GM04503 (cell line): ENCODE measurements around the gene FABP1.

Source experiments
- DNase-seq: peaks from one replicate; pipeline ENCODE4 v3.0.0-alpha.2; 2012; ENCODE audit warnings: low read depth

FABP1 gene

GRCh38 chr2:88078643-88079172, 49.2 kb downstream of the FABP1 start:
- DNase-seq = no peak

- no peak for DNase-seq
Observed at GRCh38 chr2:88077080-88077479, 50.8 kb downstream of the FABP1 start.

GRCh38 chr2:88074854-88075292, 53.0 kb downstream of the FABP1 start:
- DNase-seq = no peak

GRCh38 chr2:88074150-88074549, 53.7 kb downstream of the FABP1 start:
- DNase-seq = no peak
